Raji (cell line): Measurements from ENCODE around the gene WNT2B.

ENCODE experiments used
- POLR2A ChIP-seq: IDR thresholded peaks from 2 replicates; pipeline ENCODE4 v1.6.1; 2011; ENCODE audit warnings: low read depth, low read length, control low read depth; ENCODE audit not compliant: insufficient read depth

Gene WNT2B

GRCh38 chr1:112501810-112502641 lies 6.7 kb upstream of the WNT2B start:
- TF ChIP-seq POLR2A: no peak

- TF ChIP-seq POLR2A: no peak
Measured at GRCh38 chr1:112502826-112503225, 5.9 kb upstream of the WNT2B start.

- TF ChIP-seq POLR2A: no peak
Measured at GRCh38 chr1:112504001-112504660, 4.6 kb upstream of the WNT2B start.

GRCh38 chr1:112504661-112505399 lies 3.9 kb upstream of the WNT2B start:
- TF ChIP-seq POLR2A: no peak

GRCh38 chr1:112505400-112505785 lies 3.4 kb upstream of the WNT2B start:
- TF ChIP-seq POLR2A: no peak; the same call in 1 of the 2 replicates

- no peak for TF ChIP-seq POLR2A
Measured at GRCh38 chr1:112505878-112506277, 2.9 kb upstream of the WNT2B start.

GRCh38 chr1:112506306-112506705 lies 2.5 kb upstream of the WNT2B start:
- no peak for TF ChIP-seq POLR2A

GRCh38 chr1:112506731-112507130 lies 2.0 kb upstream of the WNT2B start:
- no peak for TF ChIP-seq POLR2A

- TF ChIP-seq POLR2A: no peak
Measured at GRCh38 chr1:112507336-112507735, 1.4 kb upstream of the WNT2B start.

GRCh38 chr1:112507921-112508277 lies 866 bp upstream of the WNT2B start:
- TF ChIP-seq POLR2A: no peak

GRCh38 chr1:112509005-112509659 lies 367 bp downstream of the WNT2B start:
- no peak for TF ChIP-seq POLR2A

GRCh38 chr1:112509660-112510178 lies 954 bp downstream of the WNT2B start:
- TF ChIP-seq POLR2A: no peak

GRCh38 chr1:112510340-112510739 lies 1.6 kb downstream of the WNT2B start:
- TF ChIP-seq POLR2A: no peak

GRCh38 chr1:112511897-112512296 lies 3.1 kb downstream of the WNT2B start:
- no peak for TF ChIP-seq POLR2A
